ENCODE results near the gene FKBP11. TPM values are rescaled to one million over a fixed set of nuclear protein-coding genes. Genes with fewer than 3 reads are reported as not detected.
"Not testable (repeated sequence)": the region's sequence is repeated elsewhere in the genome, so short reads cannot be mapped to it uniquely, and the experiment has no call there.

FKBP11 gene
- total RNA-seq, 8 experiments from 2014 or later = 6.0 to 64.3 (median 7.9) TPM

DNA sequence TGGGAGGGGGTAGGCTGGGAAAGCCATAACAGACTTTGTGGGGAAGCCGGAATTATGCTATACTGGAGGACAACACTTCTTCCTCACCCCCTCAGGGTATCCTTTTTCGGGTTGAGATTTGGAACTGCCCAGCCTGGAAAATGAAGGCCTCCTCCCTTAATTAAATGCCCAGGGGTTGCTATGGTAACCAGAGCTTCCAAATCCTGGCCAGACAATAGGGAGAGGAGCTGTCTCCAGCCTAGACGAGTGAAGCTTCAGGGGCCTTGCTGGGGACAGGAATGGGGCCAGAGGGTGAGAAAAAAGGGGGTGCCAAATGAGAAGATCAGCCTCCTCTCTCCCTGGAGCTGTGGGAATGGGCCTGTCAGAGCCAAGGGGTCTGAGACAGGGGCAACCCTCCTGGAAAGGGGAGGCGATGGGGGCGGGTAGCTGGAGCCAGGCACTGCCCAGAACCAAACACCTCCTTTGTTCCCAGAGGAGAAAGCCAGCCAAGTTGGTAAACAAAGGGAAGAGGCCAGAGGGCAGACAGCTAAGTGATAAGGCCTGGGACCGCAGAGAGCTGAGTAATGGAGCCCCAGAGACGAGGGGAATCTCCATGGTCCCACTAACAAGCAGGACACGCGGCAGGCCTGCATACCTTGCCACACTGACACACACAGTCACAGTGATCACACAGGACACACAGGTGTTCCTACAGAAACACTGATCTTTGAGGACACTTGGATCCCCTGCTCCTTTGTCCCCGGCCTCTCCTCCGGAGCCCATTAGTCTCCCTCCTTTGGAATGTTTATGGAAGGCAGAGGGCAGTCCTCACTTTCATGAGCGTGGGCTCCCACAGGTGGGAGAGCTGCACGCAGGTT is 41.8 kb downstream of the FKBP11 start:
- in situ Hi-C loops (cut with MboI; ENCODE audit: low pct_unique_long_range_greater_than_20kb in 2 of 9, low sequenced_read_pairs in 9 of 9, unreplicated experiment in 9 of 9) = no loop called here
- peaks cover 24 to 25% of the 10 kb centered on the region in 2 donors for H3K4me1 ChIP-seq (replicated peaks in 1 of 2)
- no peak overlapping the region for H3K27ac ChIP-seq
- no peak overlapping the region for H3K4me3 ChIP-seq
- WGBS, 10 experiments = 17 to 83% (median 49%) methylated on average over 1 to 6 of the region's 13 CpGs; no CpG with 5 or more reads in 4 of the 10 experiments
- peak; percentile 60 to 87 (median 68) for ATAC-seq (replicated peaks in 6 of 8)

DNA sequence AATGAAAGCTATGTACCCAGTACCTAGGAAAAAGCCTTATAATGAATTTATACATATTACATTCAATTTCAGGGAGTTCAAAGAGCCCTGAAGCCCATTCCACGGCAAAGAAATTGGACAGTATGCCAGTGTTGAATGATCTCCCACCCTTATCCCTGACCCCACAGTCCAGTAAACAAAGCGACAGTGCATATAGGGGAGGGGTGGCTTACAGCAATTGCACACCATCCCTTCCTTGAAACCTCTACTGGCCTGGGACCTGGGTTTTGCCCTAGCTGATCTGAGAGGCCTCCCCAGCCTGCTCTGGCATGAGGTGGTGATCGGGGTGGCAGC is 42.4 kb downstream of the FKBP11 start:
- Histone ChIP-seq H3K4me1 (replicated peaks in 1 of 2) (peaks cover 24 to 25% of the 10 kb centered on the region in 2 donors), H3K4me3 (no peak overlapping the region), H3K27ac (no peak overlapping the region)
- 60 to 100% (median 83%) methylated on average over 1 of the region's 3 CpGs; no CpG with 5 or more reads in 6 of the 10 experiments for WGBS, 10 experiments
- in situ Hi-C loops (cut with MboI; ENCODE audit: low pct_unique_long_range_greater_than_20kb in 2 of 9, low sequenced_read_pairs in 9 of 9, unreplicated experiment in 9 of 9) = no loop called here
- ATAC-seq (replicated peaks in 6 of 8) = peak in 3 of 8 experiments; percentile 29 to 51 (median 43)

DNA sequence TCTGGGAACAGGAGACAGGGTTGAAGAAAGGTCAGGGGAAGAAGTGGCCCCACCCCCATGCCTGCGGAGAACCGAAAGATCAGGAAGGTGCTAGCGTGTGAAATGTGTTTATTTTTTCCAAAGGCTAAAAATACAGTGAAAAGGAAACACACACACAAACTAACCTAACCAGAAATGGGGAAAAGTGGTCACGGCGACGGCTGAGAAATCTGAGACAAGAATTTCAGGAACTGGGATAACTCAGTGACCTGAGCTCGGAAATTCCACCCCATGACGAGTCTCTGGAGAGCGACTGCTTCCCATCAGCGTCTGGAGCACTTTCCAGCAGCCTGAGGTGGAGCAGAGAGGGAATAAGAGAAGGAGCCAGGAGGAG is 43.0 kb downstream of the FKBP11 start:
- Histone ChIP-seq H3K27ac (no peak overlapping the region), H3K4me1 (replicated peaks in 1 of 2) (peaks cover 24 to 25% of the 10 kb centered on the region in 2 donors), H3K4me3 (no peak overlapping the region)
- WGBS, 10 experiments = 5 to 37% (median 25%) methylated on average over 3 to 10 of the region's 10 CpGs; no CpG with 5 or more reads in 3 of the 10 experiments
- peak in 7 of 8 experiments; percentile 21 to 64 (median 36) for ATAC-seq (replicated peaks in 6 of 8)
- in situ Hi-C loops (cut with MboI; ENCODE audit: low pct_unique_long_range_greater_than_20kb in 2 of 9, low sequenced_read_pairs in 9 of 9, unreplicated experiment in 9 of 9) = no loop called here

DNA sequence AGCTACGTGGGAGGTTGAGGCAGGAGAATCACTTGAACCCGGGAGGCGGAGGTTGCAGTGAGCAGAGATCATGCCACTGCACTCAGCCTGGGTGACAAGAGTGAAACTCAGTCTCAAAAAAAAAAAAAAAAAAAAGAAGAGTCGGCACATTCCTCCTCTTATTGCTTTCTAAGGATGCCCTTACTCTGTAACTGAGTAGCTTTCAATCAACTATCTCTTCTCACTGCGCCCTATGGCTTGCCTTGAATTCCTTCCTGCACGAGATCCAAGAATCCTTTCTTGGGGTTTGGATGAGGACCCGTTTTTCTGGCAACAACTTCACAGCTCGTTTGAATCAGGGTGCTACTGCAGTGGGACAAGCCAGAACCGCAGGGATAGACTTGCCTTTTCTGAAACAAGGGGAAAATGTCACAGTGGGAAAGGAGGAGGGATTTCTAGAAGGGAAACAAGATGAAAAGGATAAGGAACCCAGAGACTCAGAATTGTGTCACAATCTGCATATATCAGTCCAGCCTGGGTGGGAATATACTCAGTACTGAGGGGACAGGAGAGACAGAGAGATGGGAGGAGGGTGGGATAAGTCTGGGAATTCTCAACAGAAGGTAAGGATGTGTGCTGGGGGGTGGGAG is 43.5 kb downstream of the FKBP11 start:
- H3K27ac ChIP-seq = no peak overlapping the region
- in situ Hi-C loops (cut with MboI; ENCODE audit: low pct_unique_long_range_greater_than_20kb in 2 of 9, low sequenced_read_pairs in 9 of 9, unreplicated experiment in 9 of 9) = no loop called here
- H3K4me3 ChIP-seq = no peak overlapping the region
- peaks cover 24 to 25% of the 10 kb centered on the region in 2 donors for H3K4me1 ChIP-seq (replicated peaks in 1 of 2)
- WGBS, 10 experiments = 6 to 73% (median 36%) methylated on average over 2 to 9 of the region's 9 CpGs
- peak in 7 of 8 experiments; percentile 19 to 35 (median 30) for ATAC-seq (replicated peaks in 6 of 8)

DNA sequence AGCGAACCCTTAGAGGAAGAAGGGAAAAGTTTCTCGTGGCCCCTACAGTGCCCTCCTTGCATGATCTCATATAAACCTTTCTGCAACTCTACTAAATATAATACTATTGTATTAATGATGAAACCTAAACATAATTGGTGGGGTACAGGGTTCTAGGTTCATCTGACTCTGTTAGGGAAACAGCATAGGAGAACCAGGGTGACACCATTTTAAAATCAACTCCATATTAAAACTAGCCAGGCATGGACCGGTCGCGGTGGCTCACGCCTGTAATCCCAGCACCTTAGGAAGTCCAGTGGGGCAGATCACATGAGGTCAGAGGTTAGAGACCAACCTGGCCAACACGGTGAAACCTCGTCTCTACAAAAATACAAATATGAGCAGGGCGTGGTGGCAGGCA is 44.6 kb downstream of the FKBP11 start:
- no peak for ATAC-seq (replicated peaks in 6 of 8)
- no peak overlapping the region for H3K4me3 ChIP-seq
- no peak overlapping the region for H3K27ac ChIP-seq
- WGBS, 10 experiments = 25 to 96% (median 71%) methylated on average over 1 to 9 of the region's 9 CpGs; no CpG with 5 or more reads in 2 of the 10 experiments
- in situ Hi-C loops (cut with MboI; ENCODE audit: low pct_unique_long_range_greater_than_20kb in 2 of 9, low sequenced_read_pairs in 9 of 9, unreplicated experiment in 9 of 9) = no loop called here
- peaks cover 24 to 25% of the 10 kb centered on the region in 2 donors for H3K4me1 ChIP-seq (replicated peaks in 1 of 2)

DNA sequence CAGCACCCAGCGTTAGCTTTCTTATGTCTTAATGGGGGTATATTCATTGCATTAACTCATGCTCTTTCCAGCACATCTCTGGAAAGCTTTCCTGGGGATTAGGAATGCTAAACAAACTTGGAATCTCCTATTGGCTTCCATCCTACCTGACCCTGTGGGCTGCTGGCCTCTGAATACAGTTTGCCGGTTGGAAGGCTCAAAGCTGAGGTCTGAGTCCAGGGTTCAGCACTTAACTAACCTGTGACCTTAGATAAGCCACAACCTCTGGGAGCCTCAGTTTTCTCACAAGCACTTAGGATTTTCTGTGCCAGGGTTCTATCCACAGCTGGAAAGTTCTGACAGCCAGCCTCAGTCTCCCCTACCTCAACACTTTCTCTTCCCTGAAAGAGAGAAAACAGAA is 46.7 kb downstream of the FKBP11 start:
- Histone ChIP-seq H3K4me3 (no peak overlapping the region), H3K27ac (no peak overlapping the region), H3K4me1 (replicated peaks in 1 of 2) (peaks cover 18% of the 10 kb centered on the region in 2 donors)
- in situ Hi-C loops (cut with MboI; ENCODE audit: low pct_unique_long_range_greater_than_20kb in 2 of 9, low sequenced_read_pairs in 9 of 9, unreplicated experiment in 9 of 9) = no loop called here
- no peak for ATAC-seq (replicated peaks in 6 of 8)
- WGBS, 10 experiments = 40 to 100% (median 100%) methylated on average over 1 to 2 of the region's 2 CpGs; no CpG with 5 or more reads in 4 of the 10 experiments

DNA sequence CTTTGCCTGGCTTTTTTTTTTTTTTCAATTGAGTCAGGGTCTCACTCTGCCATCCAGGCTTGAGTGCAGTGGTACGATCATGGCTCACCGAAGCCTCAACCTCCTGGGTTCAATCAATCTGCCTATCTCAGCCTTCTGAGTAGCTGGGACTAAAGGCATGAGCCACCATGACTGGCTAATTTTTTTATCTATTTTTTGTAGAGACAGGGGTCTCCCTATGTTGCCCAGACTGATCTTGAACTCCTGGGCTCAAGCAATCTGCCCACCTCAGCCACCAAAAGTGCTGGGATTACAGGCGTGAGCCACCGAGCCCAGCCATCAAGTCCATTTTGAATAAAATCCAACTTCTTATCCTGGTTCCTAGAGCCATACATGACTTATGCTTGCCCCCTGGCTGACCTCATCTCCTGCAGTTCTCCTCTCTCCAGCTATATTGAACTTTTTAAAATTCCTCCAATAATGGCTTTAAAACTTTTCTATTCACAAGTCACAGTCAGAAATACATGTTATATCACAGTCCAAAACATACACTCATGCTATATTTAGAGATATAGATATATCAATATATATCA is 49.3 kb downstream of the FKBP11 start:
- H3K27ac ChIP-seq = no peak overlapping the region
- H3K4me1 ChIP-seq (replicated peaks in 1 of 2) = peaks cover 0 to 7% of the 10 kb centered on the region in 2 donors
- H3K4me3 ChIP-seq = no peak overlapping the region
- 75 to 100% (median 89%) methylated on average over 1 to 4 of the region's 4 CpGs; no CpG with 5 or more reads in 5 of the 10 experiments for whole genome bisulfite sequencing, 10 experiments
- peak in 1 of 8 experiments; percentile 70 for ATAC-seq (replicated peaks in 6 of 8)
- in situ Hi-C loops (cut with MboI; ENCODE audit: low pct_unique_long_range_greater_than_20kb in 2 of 9, low sequenced_read_pairs in 9 of 9, unreplicated experiment in 9 of 9) = no loop called here

DNA sequence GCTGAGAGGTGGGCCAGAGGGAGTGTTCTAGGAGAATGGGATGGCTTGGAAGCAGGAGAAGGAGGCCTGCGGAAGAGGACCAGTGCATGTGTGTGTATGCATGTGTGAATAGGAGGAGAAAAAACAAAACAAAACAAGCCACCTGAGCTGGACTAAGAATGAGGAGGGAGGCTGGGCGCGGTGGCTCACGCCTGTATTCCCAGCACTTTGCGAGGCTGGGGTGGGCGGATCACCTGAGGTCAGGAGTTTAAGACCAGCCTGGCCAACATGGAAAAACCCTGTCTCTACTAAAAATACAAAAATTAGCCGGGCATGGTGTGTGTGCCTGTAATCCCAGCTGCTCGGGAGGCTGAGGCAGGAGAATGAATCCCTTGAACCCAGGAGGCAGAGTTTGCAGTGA is 51.8 kb downstream of the FKBP11 start:
- H3K27ac ChIP-seq; H3K4me1 ChIP-seq (replicated peaks in 1 of 2); H3K4me3 ChIP-seq; in situ Hi-C loops (cut with MboI; ENCODE audit: low pct_unique_long_range_greater_than_20kb in 2 of 9, low sequenced_read_pairs in 9 of 9, unreplicated experiment in 9 of 9); ATAC-seq (replicated peaks in 6 of 8): not testable (repeated sequence)
- WGBS, 10 experiments = 41 to 100% (median 86%) methylated on average over 2 to 8 of the region's 8 CpGs; no CpG with 5 or more reads in 1 of the 10 experiments

DNA sequence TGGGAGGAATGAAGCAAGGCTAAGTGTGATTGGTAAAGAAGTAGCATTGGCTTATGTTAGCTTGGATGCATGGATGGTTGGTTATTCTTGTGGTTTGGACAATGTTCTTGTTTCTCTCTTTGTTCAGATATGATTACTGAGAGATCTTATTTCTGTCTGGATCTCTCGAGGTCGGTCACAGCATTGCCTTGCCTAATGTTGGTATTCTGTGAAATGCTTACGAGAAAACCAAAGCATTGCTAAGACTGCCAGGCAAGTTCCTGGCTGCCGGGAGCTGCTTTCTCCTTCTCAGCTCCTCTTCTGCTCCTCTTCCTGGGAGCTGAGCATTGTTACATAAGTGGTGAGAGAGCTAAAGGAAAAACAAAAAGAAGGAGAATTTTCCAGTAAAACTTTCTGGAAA is 52.2 kb downstream of the FKBP11 start:
- in situ Hi-C loops (cut with MboI; ENCODE audit: low pct_unique_long_range_greater_than_20kb in 2 of 9, low sequenced_read_pairs in 9 of 9, unreplicated experiment in 9 of 9) = no loop called here
- Histone ChIP-seq H3K4me1 (replicated peaks in 1 of 2) (peaks cover 0 to 7% of the 10 kb centered on the region in 2 donors), H3K4me3 (no peak overlapping the region), H3K27ac (no peak overlapping the region)
- 33 to 96% (median 68%) methylated on average over 1 to 4 of the region's 4 CpGs for WGBS, 10 experiments
- ATAC-seq (replicated peaks in 6 of 8) = peak in 1 of 8 experiments; percentile 21

Other genes with a start within 250 kb of the FKBP11 start
- 10 to 100 TPM; 29.3 to 57.5 (median 41.8) TPM for gene KANSL2, start 243.3 kb downstream of the FKBP11 start, total RNA-seq
- 10 to 100 TPM; 29.5 to 58.5 (median 37.2) TPM for gene CCNT1, start 208.8 kb downstream of the FKBP11 start, total RNA-seq
- 10 to 100 TPM; 12.4 to 43.6 (median 20.0) TPM for gene ADCY6, start 136.4 kb downstream of the FKBP11 start, total RNA-seq
- 10 to 100 TPM in 7 of 8 experiments, 1 to 10 TPM in 1; 4.7 to 40.3 (median 37.7) TPM for gene CACNB3, start 107.0 kb downstream of the FKBP11 start, total RNA-seq
- 10 to 100 TPM; 31.8 to 94.8 (median 54.2) TPM for gene DDX23, start 73.3 kb downstream of the FKBP11 start, total RNA-seq
- gene RND1, start 59.6 kb downstream of the FKBP11 start, total RNA-seq = 10 to 100 TPM in 2 of 8 experiments, 1 to 10 TPM in 6; 1.1 to 12.3 (median 5.7) TPM
- 100 to 1,000 TPM in 2 of 8 experiments, 10 to 100 TPM in 6; 48.8 to 124 (median 74.2) TPM for gene ARF3, start 32.0 kb upstream of the FKBP11 start, total RNA-seq
- 1 to 10 TPM in 3 of 8 experiments, under 1 TPM in 5; 0.22 to 2.2 (median 0.71) TPM for gene WNT10B, start 46.2 kb upstream of the FKBP11 start, total RNA-seq
- under 1 TPM in 2 of 8 experiments, not detected in 6; 0.21 to 0.71 TPM for gene WNT1, start 52.8 kb upstream of the FKBP11 start, total RNA-seq
- 1 to 10 TPM in 1 of 8 experiments, under 1 TPM in 7; 0.23 to 1.4 (median 0.57) TPM for gene DDN, start 73.9 kb upstream of the FKBP11 start, total RNA-seq
- 100 to 1,000 TPM in 1 of 8 experiments, 10 to 100 TPM in 7; 39.2 to 106 (median 55.3) TPM for gene PRKAG1, start 93.3 kb upstream of the FKBP11 start, total RNA-seq
- gene KMT2D, start 135.3 kb upstream of the FKBP11 start, total RNA-seq = 10 to 100 TPM; 11.7 to 96.4 (median 19.6) TPM
- 1 to 10 TPM in 4 of 8 experiments, under 1 TPM in 3, not detected in 1; 0.45 to 4.1 (median 1.2) TPM for gene RHEBL1, start 144.5 kb upstream of the FKBP11 start, total RNA-seq
- under 1 TPM in 7 of 8 experiments, not detected in 1; 0.09 to 0.62 (median 0.13) TPM for gene DHH, start 169.3 kb upstream of the FKBP11 start, total RNA-seq
- 10 to 100 TPM; 27.6 to 85.8 (median 67.2) TPM for gene LMBR1L, start 185.4 kb upstream of the FKBP11 start, total RNA-seq
- gene TUBA1B, start 205.9 kb upstream of the FKBP11 start, total RNA-seq = 1,000 to 10,000 TPM in 2 of 8 experiments, 100 to 1,000 TPM in 6; 402 to 1,651 (median 697) TPM